Hematopoietic multipotent progenitor cell treated with erythropoietin and hydrocortisone succinate and interleukin-3 and kit ligand, for 6 days (in vitro differentiated cells): ENCODE measurements around the gene PNPLA2.
A peak's percentile ranks its signal among the peaks of the same experiment; 100 is the strongest.

Experiments used
- DNase-seq: peaks from one replicate; pipeline ENCODE4 v3.0.0-alpha.2; 2015

Gene PNPLA2

GRCh38 chr11:799641-800316 is 18.9 kb upstream of the PNPLA2 start:
- DNase-seq = no peak

GRCh38 chr11:800473-800872 is 18.2 kb upstream of the PNPLA2 start:
- DNase-seq = no peak

GRCh38 chr11:801097-801780 is 17.5 kb upstream of the PNPLA2 start:
- DNase-seq = no peak

- DNase-seq = no peak
Measured at GRCh38 chr11:802018-802617, 16.6 kb upstream of the PNPLA2 start.

GRCh38 chr11:802693-803466 is 15.8 kb upstream of the PNPLA2 start:
- DNase-seq = no peak

GRCh38 chr11:803467-803742 is 15.3 kb upstream of the PNPLA2 start:
- DNase-seq = no peak

- DNase-seq = peak; percentile 35
Measured at GRCh38 chr11:803770-804598, 14.7 kb upstream of the PNPLA2 start.

- DNase-seq = no peak
Measured at GRCh38 chr11:804599-804964, 14.1 kb upstream of the PNPLA2 start.

GRCh38 chr11:808427-809286 is 10.1 kb upstream of the PNPLA2 start:
- peak; percentile 68 for DNase-seq

- peak; percentile 98 for DNase-seq
Measured at GRCh38 chr11:809287-810039, 9.3 kb upstream of the PNPLA2 start, which contains the start of gene RPLP2. TSS of gene RPLP2 (plus strand) at chr11:809967. CDS start at chr11:810235, 268 bp downstream.

- DNase-seq = no peak
Measured at GRCh38 chr11:810040-810567, 8.6 kb upstream of the PNPLA2 start.

GRCh38 chr11:811446-812245 is 7.1 kb upstream of the PNPLA2 start:
- peak; percentile 69 for DNase-seq

- DNase-seq = no peak
Measured at GRCh38 chr11:812390-812789, 6.3 kb upstream of the PNPLA2 start.

GRCh38 chr11:813072-813455 is 5.7 kb upstream of the PNPLA2 start:
- no peak for DNase-seq

- no peak for DNase-seq
Measured at GRCh38 chr11:813456-814096, 5.1 kb upstream of the PNPLA2 start.

- DNase-seq = no peak
Measured at GRCh38 chr11:815675-816432, 2.9 kb upstream of the PNPLA2 start.

- no peak for DNase-seq
Measured at GRCh38 chr11:816433-816779, 2.3 kb upstream of the PNPLA2 start.

GRCh38 chr11:819129-819931 is 616 bp downstream of the PNPLA2 start:
- peak; percentile 96 for DNase-seq
